IMR-90 (cell line): Measurements from ENCODE around the gene GRPR. TPM values are rescaled to one million over a fixed set of nuclear protein-coding genes. Genes with fewer than 3 reads are reported as not detected.

Experiments used
- ATAC-seq: fragments of 200-7000 bp; cut with Tn5 transposase; 2 replicates; pipeline ENCODE4 v1.9.1; 2020; ENCODE audit warnings: low read depth, mild to moderate bottlenecking, moderate library complexity
- BruUV-seq: library from RNA; stranded (reverse); fragments of 400-500 nt; replicated peaks from 2 replicates; lab custom pipeline; 2021; lab: Mats Ljungman, UMichigan
- CTCF ChIA-PET: fragments of 300-600 bp; formaldehyde crosslinking; extraction: SDS; loops from one replicate; lab custom pipeline; 2021; ENCODE audit warnings: antibody characterized with exemption; lab: Yijun Ruan, JAX
- POLR2A ChIA-PET: fragments of 300-600 bp; sonication (Branson Sonifier 250); formaldehyde crosslinking; loops from one replicate; lab custom pipeline; 2022; ENCODE audit warnings: antibody characterized with exemption; ENCODE audit not compliant: unreplicated experiment; lab: Charles Lee
- DNase-seq: peaks from one replicate; pipeline ENCODE4 v3.0.0; 2013
- H2AFZ ChIP-seq: replicated peaks from 2 replicates; pipeline ENCODE3; 2013; ENCODE audit warnings: low read length, mild to moderate bottlenecking; ENCODE audit not compliant: poor library complexity
- H2AK5ac ChIP-seq: 2 replicates; pipeline ENCODE4 v1.6.1; 2013; ENCODE audit warnings: low read depth, low read length, inconsistent platforms
- H2AK9ac ChIP-seq: replicated peaks from 2 replicates; pipeline ENCODE3; 2013; ENCODE audit warnings: mild to moderate bottlenecking, low read depth, low read length, moderate library complexity; ENCODE audit not compliant: poor library complexity
- H2BK120ac ChIP-seq: 2 replicates; pipeline ENCODE4 v1.6.1; 2013; ENCODE audit warnings: low read depth, low read length, inconsistent platforms
- H2BK15ac ChIP-seq: 3 replicates; pipeline ENCODE4 v1.6.1; 2013; ENCODE audit warnings: low read depth, low read length, inconsistent platforms
- H2BK20ac ChIP-seq: 2 replicates; pipeline ENCODE4 v1.6.1; 2013; ENCODE audit warnings: low read depth, mild to moderate bottlenecking, inconsistent platforms, low read length, moderate library complexity
- H2BK5ac ChIP-seq: 2 replicates; pipeline ENCODE4 v1.6.1; 2013; ENCODE audit warnings: mild to moderate bottlenecking, low read depth, low read length, inconsistent platforms; ENCODE audit not compliant: poor library complexity, severe bottlenecking
- H3K14ac ChIP-seq: replicated peaks from 2 replicates; pipeline ENCODE4 v1.6.1; 2013; ENCODE audit warnings: low read depth, low read length, inconsistent platforms
- H3K18ac ChIP-seq: 2 replicates; pipeline ENCODE4 v1.6.1; 2013; ENCODE audit warnings: low read depth, low read length, control low read depth
- H3K23ac ChIP-seq: 2 replicates; pipeline ENCODE4 v1.6.1; 2013; ENCODE audit warnings: low read depth, low read length, inconsistent platforms
- H3K27ac ChIP-seq: 2 replicates; pipeline ENCODE4 v1.5.1; 2013; ENCODE audit warnings: mild to moderate bottlenecking, control low read depth, low read length; ENCODE audit not compliant: insufficient read depth
- H3K27me3 ChIP-seq: 2 replicates; pipeline ENCODE4 v1.6.1; 2013; ENCODE audit warnings: low read length; ENCODE audit not compliant: control insufficient read depth, insufficient read depth
- H3K36me3 ChIP-seq: 2 replicates; pipeline ENCODE4 v1.6.1; 2013; ENCODE audit warnings: low read length, mixed read lengths; ENCODE audit not compliant: control insufficient read depth, insufficient read depth
- H3K4ac ChIP-seq: 2 replicates; pipeline ENCODE4 v1.6.1; 2013; ENCODE audit warnings: low read depth, low read length, inconsistent platforms
- H3K4me1 ChIP-seq: 2 replicates; pipeline ENCODE4 v1.6.1; 2013; ENCODE audit warnings: low read length, mixed read lengths; ENCODE audit not compliant: control insufficient read depth, insufficient read depth
- H3K4me2 ChIP-seq: 2 replicates; pipeline ENCODE4 v1.6.1; 2013; ENCODE audit warnings: low read depth, mild to moderate bottlenecking, control low read depth, low read length, moderate library complexity
- H3K4me3 ChIP-seq: 2 replicates; pipeline ENCODE4 v1.5.1; 2013; ENCODE audit warnings: low read depth, mild to moderate bottlenecking, control low read depth, low read length, moderate library complexity; ENCODE audit not compliant: insufficient read depth
- H3K56ac ChIP-seq: 2 replicates; pipeline ENCODE4 v1.6.1; 2013; ENCODE audit warnings: low read length, inconsistent platforms; ENCODE audit not compliant: insufficient read depth; ENCODE audit errors: extremely low read depth
- H3K79me1 ChIP-seq, 2 experiments: 2 replicates each; pipeline ENCODE4 v1.6.1; 2013; ENCODE audit warnings: low read length in 2 of 2, inconsistent platforms in 1 of 2, low read depth in 1 of 2
- H3K9ac ChIP-seq: 2 replicates; pipeline ENCODE4 v1.6.1; 2013; ENCODE audit warnings: low read depth, low read length, control low read depth
- H3K9me1 ChIP-seq: 2 replicates; pipeline ENCODE4 v1.6.1; 2013; ENCODE audit warnings: low read length, inconsistent platforms; ENCODE audit not compliant: insufficient read depth
- H3K9me3 ChIP-seq: 2 replicates; pipeline ENCODE4 v1.6.1; 2013; ENCODE audit warnings: low read length; ENCODE audit not compliant: control insufficient read depth, insufficient read depth
- H4K20me1 ChIP-seq: 2 replicates; pipeline ENCODE4 v1.6.1; 2013; ENCODE audit warnings: low read length, inconsistent platforms; ENCODE audit not compliant: insufficient read depth
- H4K5ac ChIP-seq: 2 replicates; pipeline ENCODE4 v1.6.1; 2013; ENCODE audit warnings: mild to moderate bottlenecking, low read depth, low read length, control low read depth
- H4K8ac ChIP-seq, 2 experiments: 2 replicates each; pipeline ENCODE4 v1.6.1; 2013; ENCODE audit warnings: low read depth in 2 of 2, low read length in 2 of 2, control low read depth in 1 of 2, inconsistent platforms in 1 of 2
- H4K91ac ChIP-seq: 2 replicates; pipeline ENCODE4 v1.6.1; 2013; ENCODE audit warnings: low read depth, low read length, inconsistent platforms; ENCODE audit not compliant: insufficient read depth
- BHLHE40 ChIP-seq: fragments of 150-350 bp; IDR thresholded peaks from 2 replicates; pipeline ENCODE4 v1.6.1; 2016; ENCODE audit warnings: mild to moderate bottlenecking, low read depth, low read length
- CEBPB ChIP-seq: IDR thresholded peaks from 2 replicates; pipeline ENCODE4 v1.6.1; 2012; ENCODE audit warnings: low read depth, low read length, improper control_type of control experiment
- CHD1 ChIP-seq: IDR thresholded peaks from 2 replicates; pipeline ENCODE4 v1.6.1; 2012; ENCODE audit warnings: low read depth, low read length, improper control_type of control experiment
- CTCF ChIP-seq: conservative IDR thresholded peaks from 2 replicates; pipeline ENCODE4 v1.5.1; 2012; ENCODE audit warnings: mild to moderate bottlenecking, low read depth, low read length, improper control_type of control experiment
- ELK1 ChIP-seq: fragments of 150-350 bp; IDR thresholded peaks from 2 replicates; pipeline ENCODE4 v1.6.1; 2016; ENCODE audit warnings: low read depth, mild to moderate bottlenecking, low read length, moderate library complexity, borderline replicate concordance
- FOS ChIP-seq: fragments of 150-350 bp; IDR thresholded peaks from 2 replicates; pipeline ENCODE4 v1.6.1; 2016; ENCODE audit warnings: low read depth, low read length
- MAFK ChIP-seq: IDR thresholded peaks from 2 replicates; pipeline ENCODE4 v1.6.1; 2012; ENCODE audit warnings: low read depth, low read length, improper control_type of control experiment
- MAZ ChIP-seq: IDR thresholded peaks from 2 replicates; pipeline ENCODE4 v1.6.1; 2012; ENCODE audit warnings: low read depth, mild to moderate bottlenecking, low read length, improper control_type of control experiment, moderate library complexity, borderline replicate concordance
- MXI1 ChIP-seq: IDR thresholded peaks from 2 replicates; pipeline ENCODE4 v1.6.1; 2012; ENCODE audit warnings: low read depth, mild to moderate bottlenecking, low read length, moderate library complexity, borderline replicate concordance
- NFE2L2 ChIP-seq: fragments of 150-350 bp; IDR thresholded peaks from 2 replicates; pipeline ENCODE4 v1.6.1; 2016; ENCODE audit warnings: low read depth, mild to moderate bottlenecking, low read length
- POLR2A ChIP-seq: IDR thresholded peaks from 2 replicates; pipeline ENCODE4 v1.6.1; 2012; ENCODE audit warnings: mild to moderate bottlenecking, low read depth, low read length
- RAD21 ChIP-seq: IDR thresholded peaks from 2 replicates; pipeline ENCODE4 v1.6.1; 2012; ENCODE audit warnings: low read length, improper control_type of control experiment
- RCOR1 ChIP-seq: IDR thresholded peaks from 2 replicates; pipeline ENCODE4 v1.6.1; 2012; ENCODE audit warnings: mild to moderate bottlenecking, low read length, improper control_type of control experiment; ENCODE audit not compliant: insufficient replicate concordance
- RFX5 ChIP-seq: IDR thresholded peaks from 2 replicates; pipeline ENCODE4 v1.8.0; 2012; ENCODE audit warnings: low read depth, mild to moderate bottlenecking, low read length, moderate library complexity
- SMC3 ChIP-seq: fragments of 150-350 bp; IDR thresholded peaks from 2 replicates; pipeline ENCODE4 v1.6.1; 2016; ENCODE audit warnings: low read depth, mild to moderate bottlenecking, antibody characterized with exemption, low read length, moderate library complexity
- USF2 ChIP-seq: fragments of 150-350 bp; IDR thresholded peaks from 2 replicates; pipeline ENCODE4 v1.6.1; 2017; ENCODE audit warnings: mild to moderate bottlenecking, antibody characterized with exemption, low read length, low read depth
- WGBS, 2 experiments: methylation state at CpG; one replicate each; pipeline versions ENCODE4 v1.1.5 to v1.1.7; 2013; ENCODE audit warnings: missing lambda C conversion rate in 2 of 2; ENCODE audit not compliant: insufficient read length in 1 of 2; ENCODE audit errors: extremely low coverage in 2 of 2; 5-methylcytosine and 5-hydroxymethylcytosine counted together
- dilution Hi-C: fragments of 300-500 bp; cut with HindIII; formaldehyde crosslinking; loops from one replicate; pipeline ENCODE4 v1.14.3; 2018; ENCODE audit warnings: low sequenced_read_pairs; ENCODE audit not compliant: unreplicated experiment
- in situ Hi-C: fragments of 300-500 bp; cut with MboI; formaldehyde crosslinking; loops from 3 replicates; pipeline ENCODE4 v1.14.3; 2019; ENCODE audit warnings: low sequenced_read_pairs, inconsistent platforms, mixed read lengths
- intact Hi-C: fragments of 100-400 bp; cut with micrococcal nuclease; formaldehyde crosslinking; loops from 2 replicates; pipeline ENCODE4 v1.10.0; 2022
- polyA plus RNA-seq, 3 experiments: library from polyadenylated mRNA; depleted of rRNA; stranded (reverse); fragments of >200 nt; gene quantifications; 2 replicates each; pipeline ENCODE4 v1.2.3, GENCODE V29; 2012; ENCODE audit warnings: low replicate concordance in 1 of 3
- total RNA-seq: library from RNA; depleted of rRNA; stranded (reverse); fragments of >200 nt; gene quantifications from 2 replicates; pipeline ENCODE4 v1.2.3, GENCODE V29; 2012

The GRPR gene
- total and polyA plus RNA-seq, 2 of the 4 experiments (the other 2 are of a cell fraction) = 9.2 to 13.6 TPM

GRCh38 chrX:16075087-16075486 is 48.3 kb upstream of the GRPR start:
- H4K91ac ChIP-seq = no peak overlapping the region
- no peak overlapping the region for H3K4me3 ChIP-seq
- no peak overlapping the region for H2BK20ac ChIP-seq
- no peaks in the 10 kb centered on the region for H3K27me3 ChIP-seq
- ATAC-seq = peak; percentile 44; the same call in 1 of the 2 replicates
- no peaks in the 10 kb centered on the region for H3K9me1 ChIP-seq
- no peak overlapping the region for H3K18ac ChIP-seq
- H2AK5ac ChIP-seq = no peak overlapping the region
- TF ChIP-seq CEBPB (no peak), MAZ (no peak), FOS (no peak), CHD1 (no peak), RFX5 (no peak), RCOR1 (no peak), USF2 (no peak), SMC3 (no peak), MAFK (no peak), BHLHE40 (no peak), MXI1 (no peak), POLR2A (no peak), ELK1 (no peak), NFE2L2 (no peak), CTCF (no peak), RAD21 (no peak)
- dilution Hi-C loops = no loop called here
- in situ Hi-C loops = no loop called here
- no peaks in the 10 kb centered on the region for H4K20me1 ChIP-seq
- H3K4ac ChIP-seq = no peak overlapping the region
- H2AK9ac ChIP-seq = no peak overlapping the region
- H2BK15ac ChIP-seq = no peak overlapping the region
- H2BK5ac ChIP-seq = no peak overlapping the region
- H3K27ac ChIP-seq = no peak overlapping the region
- intact Hi-C loops = no loop called here
- peak; percentile 8 for DNase-seq
- ChIA-PET CTCF (interaction anchor here (0.6 kb wide), 1 partner anchor 366 kb away, joined by 3 read pairs; no protein-coding TSS in a partner anchor), POLR2A (no interaction called here)
- no peak overlapping the region for H4K5ac ChIP-seq
- H3K4me1 ChIP-seq = no peaks in the 10 kb centered on the region
- H2AFZ ChIP-seq = no peak overlapping the region
- no peaks in the 10 kb centered on the region for H3K36me3 ChIP-seq
- no peak overlapping the region for H3K56ac ChIP-seq
- H3K4me2 ChIP-seq = no peak overlapping the region
- H3K9ac ChIP-seq = no peak overlapping the region
- H3K79me1 ChIP-seq = no peaks in the 10 kb centered on the region
- H3K23ac ChIP-seq = no peak overlapping the region
- H3K9me3 ChIP-seq = no peaks in the 10 kb centered on the region
- no peak overlapping the region for H3K14ac ChIP-seq
- H4K8ac ChIP-seq = no peak overlapping the region
- WGBS, 2 experiments = no CpG with 5 or more reads among the region's 1 CpG
- BruUV-seq = no TSS peak
- no peak overlapping the region for H2BK120ac ChIP-seq
